ENCODE data around the gene TBC1D21. TPM values are rescaled to one million over a fixed set of nuclear protein-coding genes. Genes with fewer than 3 reads are reported as not detected.

TBC1D21 gene
- total and polyA plus RNA-seq, 12 donors = not detected

- H3K4me3 ChIP-seq = no peak overlapping the region
- 55 to 66% methylated on average over 3 of the region's 3 CpGs for WGBS, 2 donors
- intact Hi-C loops (cut with DNase I) = no loop called here
- no peak for TF ChIP-seq CTCF (IDR thresholded peaks at IDR 0.05)
- H3K4me1 ChIP-seq = no peaks in the 10 kb centered on the region
- H3K27ac ChIP-seq = no peak overlapping the region
- H3K36me3 ChIP-seq = no peaks in the 10 kb centered on the region
- H3K9me3 ChIP-seq = peaks cover 0 to 4% (median 0%) of the 10 kb centered on the region in 11 donors
- DNase-seq (no peak), ATAC-seq (no peak)
- H3K27me3 ChIP-seq = peaks cover 0 to 5% (median 0%) of the 10 kb centered on the region in 7 donors
These were observed 6.1 kb downstream of the TBC1D21 start for GRCh38 chr15:73879426-73879825.

- H3K4me3 ChIP-seq = no peak overlapping the region
- ATAC-seq (no peak), DNase-seq (no peak)
- WGBS, 2 donors = 76 to 80% methylated on average over 12 of the region's 12 CpGs
- H3K27ac ChIP-seq = no peak overlapping the region
- H3K27me3 ChIP-seq = peaks cover 0 to 5% (median 0%) of the 10 kb centered on the region in 7 donors
- TF ChIP-seq CTCF (IDR thresholded peaks at IDR 0.05) = no peak
- intact Hi-C loops (cut with DNase I) = no loop called here
- H3K9me3 ChIP-seq = peaks cover 0 to 4% (median 0%) of the 10 kb centered on the region in 11 donors
- H3K4me1 ChIP-seq = no peaks in the 10 kb centered on the region
- H3K36me3 ChIP-seq = no peaks in the 10 kb centered on the region
These were observed 8.4 kb downstream of the TBC1D21 start for GRCh38 chr15:73881579-73882320.

DNA sequence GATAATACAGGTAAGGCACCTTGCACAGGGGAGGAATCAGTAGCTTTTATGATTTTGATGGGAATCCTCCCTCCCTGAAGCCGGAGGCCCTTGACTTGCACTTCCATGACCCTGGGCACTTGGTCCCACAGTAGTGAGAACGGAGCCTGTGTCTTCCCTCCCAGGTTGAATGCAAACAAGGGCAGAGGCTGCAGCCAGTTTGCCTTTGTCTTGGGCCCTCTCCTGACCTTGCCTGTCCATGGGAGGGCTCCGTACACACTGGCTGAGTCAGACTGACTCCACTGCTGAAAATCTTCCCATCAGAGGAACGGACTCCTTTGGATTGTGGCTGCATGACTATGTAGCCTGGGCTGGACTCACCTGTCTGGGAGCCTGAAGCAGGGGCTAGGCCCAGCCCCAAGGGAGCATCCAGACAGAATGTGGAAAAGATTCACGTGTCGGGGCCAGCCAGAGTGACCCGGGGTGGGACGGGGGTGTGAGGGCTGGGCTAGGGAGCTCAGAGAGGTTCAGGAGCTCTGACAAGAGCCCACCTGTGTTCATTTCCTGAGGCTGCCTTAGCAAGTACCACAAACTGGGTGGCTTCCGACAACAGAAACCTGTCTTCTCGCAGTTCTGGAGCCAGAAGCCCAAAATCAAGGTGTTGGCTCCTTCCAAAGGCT, 9.5 kb downstream of the TBC1D21 start:
- Histone ChIP-seq H3K9me3 (peaks cover 0 to 2% (median 0%) of the 10 kb centered on the region in 11 donors), H3K27me3 (peaks cover 0 to 5% (median 0%) of the 10 kb centered on the region in 7 donors), H3K27ac (no peak overlapping the region), H3K4me3 (no peak overlapping the region), H3K4me1 (no peaks in the 10 kb centered on the region), H3K36me3 (no peaks in the 10 kb centered on the region)
- DNase-seq (no peak), ATAC-seq (no peak)
- 91% methylated on average over 10 of the region's 10 CpGs for WGBS, 2 donors
- TF ChIP-seq CTCF (IDR thresholded peaks at IDR 0.05) = no peak
- intact Hi-C loops (cut with DNase I) = no loop called here

GRCh38 chr15:73884159-73884558, 10.8 kb downstream of the TBC1D21 start:
- H3K9me3 ChIP-seq = no peaks in the 10 kb centered on the region
- ATAC-seq (no peak), DNase-seq (no peak)
- peaks cover 0 to 5% (median 0%) of the 10 kb centered on the region in 7 donors for H3K27me3 ChIP-seq
- 77 to 80% methylated on average over 3 of the region's 3 CpGs for WGBS, 2 donors
- no peak overlapping the region for H3K4me3 ChIP-seq
- no peak overlapping the region for H3K27ac ChIP-seq
- no peak for TF ChIP-seq CTCF (IDR thresholded peaks at IDR 0.05)
- H3K36me3 ChIP-seq = no peaks in the 10 kb centered on the region
- intact Hi-C loops (cut with DNase I) = no loop called here
- H3K4me1 ChIP-seq = peaks cover 0 to 2% (median 0%) of the 10 kb centered on the region in 9 donors

Measured in heart right ventricle (tissue), 16 donors.